Endothelial cell of umbilical vein (primary cell): Measurements from ENCODE around the gene SPDEF. TPM values are rescaled to one million over a fixed set of nuclear protein-coding genes. Genes with fewer than 3 reads are reported as not detected.

Experiments used
- BruUV-seq: library from RNA; stranded (reverse); fragments of 400-500 nt; replicated peaks from 2 replicates; lab custom pipeline; 2021; lab: Mats Ljungman, UMichigan
- CTCF ChIA-PET: fragments of 300-600, 350-600 bp; sonication (Branson Sonifier 250); formaldehyde crosslinking; loops from one replicate; lab custom pipeline; 2021; ENCODE audit warnings: antibody characterized with exemption, inconsistent platforms; lab: Charles Lee
- POLR2A ChIA-PET: fragments of 300-600, 350-600 bp; sonication (Branson Sonifier 250); formaldehyde crosslinking; loops from one replicate; lab custom pipeline; 2021; ENCODE audit warnings: antibody characterized with exemption, inconsistent platforms; lab: Charles Lee
- DNase-seq: peaks from one replicate; pipeline ENCODE4 v3.0.0-alpha.2; 2011; ENCODE audit warnings: low read depth, low spot score
- FAIRE-seq: peaks from 2 replicates; lab custom pipeline; 2011; peaks lifted over from hg19 to GRCh38; lab: Jason Lieb, UNC
- H2AFZ ChIP-seq: 2 replicates; pipeline ENCODE4 v1.6.0; 2012; ENCODE audit warnings: low read depth, low read length, control low read depth, inconsistent platforms
- H3K27ac ChIP-seq: 2 replicates; pipeline ENCODE4 v1.5.1; 2011; ENCODE audit warnings: low read depth, mild to moderate bottlenecking, control low read depth, low read length, moderate library complexity; ENCODE audit not compliant: insufficient read depth
- H3K27me3 ChIP-seq, 2 experiments: 2 replicates each; pipeline versions ENCODE4 v1.6.0 to v1.6.1; 2011; ENCODE audit warnings: low read length in 2 of 2, mixed read lengths in 1 of 2; ENCODE audit not compliant: control insufficient read depth in 2 of 2, insufficient read depth in 2 of 2
- H3K36me3 ChIP-seq, 2 experiments: 2 replicates in 1 of 2; 3 replicates in 1 of 2; pipeline ENCODE4 v1.5.1; 2011; ENCODE audit warnings: low read length in 2 of 2, mild to moderate bottlenecking in 1 of 2, moderate library complexity in 1 of 2; ENCODE audit not compliant: control insufficient read depth in 2 of 2, insufficient read depth in 2 of 2; ENCODE audit errors: extremely low read depth in 1 of 2
- H3K4me1 ChIP-seq: 3 replicates; pipeline ENCODE4 v1.5.1; 2011; ENCODE audit warnings: mild to moderate bottlenecking, low read length; ENCODE audit not compliant: control insufficient read depth, insufficient read depth; ENCODE audit errors: extremely low read depth
- H3K4me2 ChIP-seq: 2 replicates; pipeline ENCODE4 v1.6.1; 2011; ENCODE audit warnings: low read length, control low read depth, mixed read lengths; ENCODE audit not compliant: insufficient read depth
- H3K4me3 ChIP-seq, 3 experiments: fragments of 200-600 bp in 1 of 3; sonication (generic), shearing (Covaris generic) in 1 of 3; replicated peaks in 1 of 3; 2 replicates each; pipeline ENCODE4 v1.5.1; 2011 to 2016; ENCODE audit warnings: control low read depth in 3 of 3, low read length in 3 of 3, mild to moderate bottlenecking in 2 of 3, inconsistent platforms in 1 of 3, low read depth in 1 of 3, moderate library complexity in 1 of 3; ENCODE audit not compliant: insufficient read depth in 1 of 3
- H3K79me2 ChIP-seq: 2 replicates; pipeline ENCODE4 v1.6.0; 2012; ENCODE audit warnings: low read length, inconsistent platforms; ENCODE audit not compliant: control insufficient read depth, insufficient read depth
- H3K9ac ChIP-seq: replicated peaks from 2 replicates; pipeline ENCODE3; 2011; ENCODE audit warnings: low read length, control low read depth; ENCODE audit not compliant: insufficient read depth; ENCODE audit errors: extremely low read depth
- H3K9me1 ChIP-seq: replicated peaks from 3 replicates; pipeline ENCODE4 v1.6.0; 2011; ENCODE audit warnings: mild to moderate bottlenecking, low read length; ENCODE audit not compliant: control insufficient read depth, insufficient read depth; ENCODE audit errors: extremely low read depth
- H3K9me3 ChIP-seq: replicated peaks from 2 replicates; pipeline ENCODE4 v1.5.1; 2012; ENCODE audit warnings: low read length, inconsistent platforms; ENCODE audit not compliant: control insufficient read depth, insufficient read depth
- H4K20me1 ChIP-seq: replicated peaks from 2 replicates; pipeline ENCODE3; 2011; ENCODE audit warnings: mild to moderate bottlenecking, low read length; ENCODE audit not compliant: control insufficient read depth, insufficient read depth; ENCODE audit errors: extremely low read depth
- CTCF ChIP-seq, 2 donors: IDR thresholded peaks; 1 replicate in 1 of 2; 2 replicates in 1 of 2; pipeline ENCODE4 v1.5.1; 2011; ENCODE audit warnings: low read length in 2 of 2, mild to moderate bottlenecking in 2 of 2, moderate library complexity in 2 of 2, control low read depth in 1 of 2, inconsistent platforms in 1 of 2, low read depth in 1 of 2; ENCODE audit not compliant: insufficient read depth in 1 of 2; ENCODE audit errors: extremely low read depth in 1 of 2
- EZH2 ChIP-seq: IDR thresholded peaks from 2 replicates; pipeline ENCODE4 v1.6.1; 2012; ENCODE audit warnings: borderline replicate concordance, low read depth, mild to moderate bottlenecking, moderate library complexity, low read length, inconsistent platforms; ENCODE audit not compliant: severe bottlenecking
- FOS ChIP-seq: IDR thresholded peaks from 2 replicates; pipeline ENCODE4 v1.6.1; 2011; ENCODE audit warnings: mild to moderate bottlenecking, low read length, moderate library complexity, borderline replicate concordance; ENCODE audit not compliant: insufficient read depth
- GATA2 ChIP-seq: IDR thresholded peaks from 2 replicates; pipeline ENCODE4 v1.7.0; 2011; ENCODE audit warnings: low read depth, mild to moderate bottlenecking, moderate library complexity, mixed read lengths, low read length; ENCODE audit not compliant: insufficient read length, insufficient read depth
- JUN ChIP-seq: IDR thresholded peaks from 2 replicates; pipeline ENCODE4 v1.6.1; 2011; ENCODE audit warnings: borderline replicate concordance, low read depth; ENCODE audit not compliant: insufficient read length, insufficient read depth
- MAX ChIP-seq: IDR thresholded peaks from 2 replicates; pipeline ENCODE4 v1.6.1; 2011; ENCODE audit not compliant: insufficient read depth, insufficient read length
- MYC ChIP-seq: IDR thresholded peaks from one replicate; pipeline ENCODE4 v1.6.1; 2011; ENCODE audit warnings: mild to moderate bottlenecking, low read depth, low read length
- POLR2A ChIP-seq: IDR thresholded peaks from 2 replicates; pipeline ENCODE4 v1.6.1; 2012; ENCODE audit warnings: low read depth, mild to moderate bottlenecking, control low read depth, low read length
- POLR2AphosphoS5 ChIP-seq: IDR thresholded peaks from 2 replicates; pipeline ENCODE4 v1.6.1; 2012; ENCODE audit warnings: low read depth, mild to moderate bottlenecking, control low read depth, low read length, moderate library complexity; ENCODE audit not compliant: insufficient read depth
- dilution Hi-C: fragments of 300-500 bp; cut with MboI; formaldehyde crosslinking; loops from one replicate; pipeline ENCODE4 v1.15.0; 2019; ENCODE audit warnings: low sequenced_read_pairs; ENCODE audit not compliant: extremely low pct_ligation_motif_present
- intact Hi-C: fragments of 100-400 bp; cut with micrococcal nuclease; formaldehyde crosslinking; loops from one replicate; pipeline ENCODE4 v1.10.0; 2022
- polyA plus RNA-seq, 4 experiments: library from polyadenylated mRNA; depleted of rRNA in 3 of 4; stranded (reverse) in 3 of 4; unstranded in 1 of 4; fragments of >200 nt; gene quantifications; 2 replicates each; pipeline versions ENCODE4 v1.2.1 to v1.2.3, GENCODE V29; 2011 to 2012; ENCODE audit warnings: missing spikeins in 1 of 4
- total RNA-seq: library from RNA; stranded (reverse); gene quantifications from 2 replicates; pipeline ENCODE4 v1.2.3, GENCODE V29; 2021

The SPDEF gene
- total and polyA plus RNA-seq, 2 donors (not counting 3 experiments of a cell fraction or from before 2014, with no cell fraction given): not detected

- Histone ChIP-seq H4K20me1 (no peaks in the 10 kb centered on the region), H3K9ac (no peak overlapping the region), H3K27me3 (no peaks in the 10 kb centered on the region), H3K9me1 (no peaks in the 10 kb centered on the region), H2AFZ (no peak overlapping the region), H3K4me3 (no peak overlapping the region), H3K4me2 (no peak overlapping the region), H3K36me3 (no peaks in the 10 kb centered on the region), H3K4me1 (no peaks in the 10 kb centered on the region), H3K27ac (no peak overlapping the region), H3K79me2 (no peaks in the 10 kb centered on the region), H3K9me3 (no peaks in the 10 kb centered on the region)
- POLR2A ChIA-PET: no interaction called here
- no TSS peak for BruUV-seq
- no peak for TF ChIP-seq EZH2
- TF ChIP-seq FOS: no peak
- no peak for TF ChIP-seq GATA2
- TF ChIP-seq JUN: no peak
- TF ChIP-seq MYC: no peak
- no peak for TF ChIP-seq CTCF (IDR thresholded peaks at IDR 0.05; ENCODE audit: extremely low read depth in 1 of 2, insufficient read depth in 1 of 2, low read depth in 1 of 2, low read length in 2 of 2)
- TF ChIP-seq POLR2A: no peak
- no peak for TF ChIP-seq MAX
- no peak for TF ChIP-seq POLR2AphosphoS5
- dilution Hi-C loops: no loop called here
- DNase-seq (no peak), FAIRE-seq (no peak)
- CTCF ChIA-PET: interaction anchor here (1.1 kb wide), 1 partner anchor 28 kb away, joined by 3 read pairs; no protein-coding TSS in a partner anchor
- intact Hi-C loops: no loop called here
Measured at GRCh38 chr6:34555007-34555322, 1.2 kb downstream of the SPDEF start.
